Hepatocyte (in vitro differentiated cells): Measurements from ENCODE around the gene PDE4D. TPM values are rescaled to one million over a fixed set of nuclear protein-coding genes. Genes with fewer than 3 reads are reported as not detected.

Source experiments
- DNase-seq: peaks from one replicate; pipeline ENCODE4 v3.0.0-alpha.2; 2016; ENCODE audit warnings: low spot score
- H2AFZ ChIP-seq: fragments of 200-600 bp; sonication (generic); 2 replicates; pipeline ENCODE4 v1.6.0; 2016; ENCODE audit warnings: antibody characterized with exemption, mild to moderate bottlenecking
- H3K27ac ChIP-seq: fragments of 200-600 bp; sonication (generic); 2 replicates; pipeline ENCODE4 v1.5.1; 2016; ENCODE audit warnings: mild to moderate bottlenecking
- H3K27me3 ChIP-seq: fragments of 200-600 bp; sonication (generic); 2 replicates; pipeline ENCODE4 v1.6.1; 2016
- H3K36me3 ChIP-seq: fragments of 200-600 bp; sonication (generic); replicated peaks from 2 replicates; pipeline ENCODE4 v1.5.1; 2016; ENCODE audit warnings: low read depth; ENCODE audit not compliant: insufficient read depth
- H3K4me1 ChIP-seq: fragments of 200-600 bp; sonication (generic); 2 replicates; pipeline ENCODE4 v1.5.1; 2016; ENCODE audit warnings: mild to moderate bottlenecking, moderate library complexity; ENCODE audit not compliant: insufficient read depth
- H3K4me2 ChIP-seq: fragments of 200-600 bp; sonication (generic); 2 replicates; pipeline ENCODE4 v1.6.0; 2016
- H3K4me3 ChIP-seq: fragments of 200-600 bp; sonication (generic); 2 replicates; pipeline ENCODE4 v1.5.1; 2016; ENCODE audit warnings: mild to moderate bottlenecking
- H3K79me2 ChIP-seq: fragments of 200-600 bp; sonication (generic); 2 replicates; pipeline ENCODE4 v1.6.0; 2017; ENCODE audit warnings: mild to moderate bottlenecking
- H3K9me2 ChIP-seq: fragments of 200-600 bp; sonication (generic); replicated peaks from 2 replicates; pipeline ENCODE4 v1.6.0; 2017; ENCODE audit warnings: mild to moderate bottlenecking; ENCODE audit not compliant: insufficient read depth
- H3K9me3 ChIP-seq: fragments of 200-600 bp; sonication (generic); 2 replicates; pipeline ENCODE4 v1.5.1; 2016; ENCODE audit warnings: low read depth, mild to moderate bottlenecking
- H4K20me1 ChIP-seq: fragments of 200-600 bp; sonication (generic); 2 replicates; pipeline ENCODE4 v1.6.0; 2016; ENCODE audit warnings: mild to moderate bottlenecking; ENCODE audit not compliant: insufficient read depth, poor library complexity, severe bottlenecking
- EZH2 ChIP-seq: fragments of 200-600 bp; sonication (generic); IDR thresholded peaks from 2 replicates; pipeline ENCODE4 v1.6.1; 2016; ENCODE audit warnings: antibody characterized with exemption, mild to moderate bottlenecking, borderline replicate concordance
- EZH2phosphoT487 ChIP-seq: fragments of 200-600 bp; sonication (generic); IDR thresholded peaks from one replicate; pipeline ENCODE4 v1.6.1; 2018; ENCODE audit warnings: antibody characterized with exemption, mild to moderate bottlenecking, low read depth, moderate library complexity; ENCODE audit not compliant: unreplicated experiment, severe bottlenecking
- WGBS: methylation state at CpG from one replicate; pipeline ENCODE4 v1.1.6; 2016; ENCODE audit warnings: low lambda C conversion rate; ENCODE audit errors: missing lambda C conversion rate; 5-methylcytosine and 5-hydroxymethylcytosine counted together
- polyA plus RNA-seq: library from polyadenylated mRNA; unstranded; fragments of >200 nt; fragmentation: Nextera tagmentation; extraction: Ambion mirVana; gene quantifications from 2 replicates; pipeline ENCODE4 v1.2.1, GENCODE V29; 2016
- total RNA-seq: library from RNA; depleted of rRNA; stranded (reverse); fragments of >200 nt; gene quantifications from 2 replicates; pipeline ENCODE4 v1.2.3, GENCODE V29; 2014
- TF ChIP-seq, protein P1 (sequence below): fragments of 200-600 bp; sonication (generic); IDR thresholded peaks from 2 replicates; pipeline ENCODE4 v1.5.1; 2016; ENCODE audit warnings: antibody characterized with exemption, mild to moderate bottlenecking; ENCODE audit not compliant: poor library complexity

PDE4D gene
- total and polyA plus RNA-seq, 2 experiments from 2014 or later: 14.5 to 45.2 TPM

DNA sequence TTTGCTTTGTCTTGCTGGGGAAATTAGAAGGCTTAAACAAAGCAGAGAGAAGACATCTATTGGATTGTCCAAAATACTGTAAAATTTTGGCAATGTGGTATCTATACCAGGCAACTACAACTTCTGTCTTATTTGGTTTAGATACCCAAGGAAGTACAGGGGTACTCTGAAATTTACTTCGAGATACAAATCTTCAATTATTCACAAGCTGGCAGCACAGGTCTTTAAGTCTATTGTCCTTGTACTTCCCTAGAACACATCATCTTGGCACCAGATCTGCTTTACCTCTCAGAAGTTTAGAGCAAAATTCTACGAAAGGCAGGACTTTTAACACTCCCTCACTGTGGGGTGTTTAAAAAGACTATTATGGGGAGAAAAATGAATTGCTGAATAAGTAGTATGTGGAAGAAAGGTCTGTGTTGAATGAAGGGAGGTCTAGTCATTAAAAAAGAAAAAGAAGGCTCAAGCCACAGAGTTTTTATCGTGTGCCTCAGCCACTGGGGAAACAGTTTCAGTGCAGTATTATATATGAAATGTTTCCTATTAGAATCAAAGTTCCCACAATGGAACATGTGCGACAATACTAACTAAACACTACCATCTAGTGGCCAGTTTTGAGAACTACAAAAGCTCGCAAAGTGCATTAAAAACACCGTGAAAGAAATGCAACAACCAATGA is 93.7 kb downstream of the PDE4D start:
- Histone ChIP-seq H4K20me1 (no peaks in the 10 kb centered on the region), H3K79me2 (no peaks in the 10 kb centered on the region), H3K27ac (peak overlapping the region; percentile 43), H3K4me3 (no peak overlapping the region), H3K9me3 (no peaks in the 10 kb centered on the region), H2AFZ (no peak overlapping the region), H3K4me2 (peak overlapping the region; percentile 60), H3K9me2 (no peaks in the 10 kb centered on the region), H3K36me3 (no peaks in the 10 kb centered on the region), H3K4me1 (peaks cover 11% of the 10 kb centered on the region), H3K27me3 (no peaks in the 10 kb centered on the region)
- TF ChIP-seq EZH2phosphoT487: no peak
- no peak for TF ChIP-seq EZH2
- TF ChIP-seq, protein P1, sequence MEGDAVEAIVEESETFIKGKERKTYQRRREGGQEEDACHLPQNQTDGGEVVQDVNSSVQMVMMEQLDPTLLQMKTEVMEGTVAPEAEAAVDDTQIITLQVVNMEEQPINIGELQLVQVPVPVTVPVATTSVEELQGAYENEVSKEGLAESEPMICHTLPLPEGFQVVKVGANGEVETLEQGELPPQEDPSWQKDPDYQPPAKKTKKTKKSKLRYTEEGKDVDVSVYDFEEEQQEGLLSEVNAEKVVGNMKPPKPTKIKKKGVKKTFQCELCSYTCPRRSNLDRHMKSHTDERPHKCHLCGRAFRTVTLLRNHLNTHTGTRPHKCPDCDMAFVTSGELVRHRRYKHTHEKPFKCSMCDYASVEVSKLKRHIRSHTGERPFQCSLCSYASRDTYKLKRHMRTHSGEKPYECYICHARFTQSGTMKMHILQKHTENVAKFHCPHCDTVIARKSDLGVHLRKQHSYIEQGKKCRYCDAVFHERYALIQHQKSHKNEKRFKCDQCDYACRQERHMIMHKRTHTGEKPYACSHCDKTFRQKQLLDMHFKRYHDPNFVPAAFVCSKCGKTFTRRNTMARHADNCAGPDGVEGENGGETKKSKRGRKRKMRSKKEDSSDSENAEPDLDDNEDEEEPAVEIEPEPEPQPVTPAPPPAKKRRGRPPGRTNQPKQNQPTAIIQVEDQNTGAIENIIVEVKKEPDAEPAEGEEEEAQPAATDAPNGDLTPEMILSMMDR: peak; percentile 86
- WGBS: 25% methylated on average over 6 of the region's 6 CpGs
- DNase-seq: peak; percentile 65

DNA sequence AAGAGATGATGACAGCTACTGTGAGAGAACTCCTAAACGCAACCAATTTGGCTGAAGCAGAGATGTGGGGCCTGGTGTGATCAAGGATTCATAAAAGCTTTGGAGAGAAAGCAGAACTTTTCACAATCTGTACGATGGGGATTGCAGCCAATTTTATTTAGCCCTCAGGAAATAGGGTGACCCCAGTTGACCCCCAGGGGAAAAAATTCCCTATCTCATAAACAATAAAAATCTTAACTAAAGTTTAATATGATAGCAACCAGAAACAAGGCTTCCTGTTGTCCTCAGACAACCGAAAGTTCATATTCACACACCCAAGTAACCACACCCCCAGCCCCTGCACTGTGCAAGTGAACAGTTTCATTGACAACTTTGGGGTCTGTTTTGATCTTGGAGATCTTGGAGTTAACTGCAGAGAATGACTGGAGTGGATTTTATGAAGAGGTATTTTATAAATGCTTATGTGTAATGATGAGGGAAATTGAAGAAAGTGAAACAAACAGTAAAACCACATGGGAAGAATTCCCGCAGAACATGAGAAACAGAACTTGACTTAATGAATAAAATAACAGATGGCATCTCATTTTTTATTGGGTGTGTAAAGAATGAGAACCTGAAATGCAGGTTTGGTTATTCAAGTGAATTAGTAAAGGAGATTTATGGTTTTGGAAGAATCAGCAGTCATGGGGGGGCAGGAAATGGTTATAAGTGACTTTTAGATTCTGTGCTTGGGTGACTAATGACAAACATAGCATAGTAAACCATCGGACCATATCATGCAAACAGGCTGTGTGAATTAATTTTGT is 94.5 kb downstream of the PDE4D start:
- 43% methylated on average over 5 of the region's 5 CpGs for WGBS
- Histone ChIP-seq H3K27me3 (no peaks in the 10 kb centered on the region), H3K36me3 (no peaks in the 10 kb centered on the region), H3K4me1 (peaks cover 11% of the 10 kb centered on the region), H3K27ac (peak overlapping the region; percentile 43), H3K9me2 (no peaks in the 10 kb centered on the region), H3K4me3 (no peak overlapping the region), H3K4me2 (peak overlapping the region; percentile 60), H3K9me3 (no peaks in the 10 kb centered on the region), H3K79me2 (no peaks in the 10 kb centered on the region), H2AFZ (no peak overlapping the region), H4K20me1 (no peaks in the 10 kb centered on the region)
- TF ChIP-seq EZH2phosphoT487 (no peak), EZH2 (no peak)
- TF ChIP-seq, protein P1: no peak
- DNase-seq: peak; percentile 29

DNA sequence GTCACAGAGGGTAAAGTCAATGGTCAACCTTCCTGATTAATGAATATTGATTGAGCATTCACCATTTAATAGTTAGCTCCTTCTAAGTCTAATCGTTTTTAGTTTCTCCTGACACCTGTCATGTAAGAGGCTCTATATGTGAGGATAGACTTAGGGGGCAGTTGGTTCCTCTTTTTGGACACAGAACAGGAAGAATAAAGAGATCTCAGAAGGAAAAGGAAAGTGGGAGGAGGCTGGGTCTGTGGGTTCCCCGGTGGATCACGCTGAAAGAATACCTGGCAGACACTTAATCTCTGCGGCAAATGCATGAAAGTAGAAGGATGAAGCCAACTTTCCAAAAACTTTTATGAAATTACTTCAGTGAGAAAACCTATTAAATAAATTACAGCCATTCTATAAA is 98.4 kb downstream of the PDE4D start:
- H3K4me2 ChIP-seq: no peak overlapping the region
- H3K9me3 ChIP-seq: no peaks in the 10 kb centered on the region
- no peaks in the 10 kb centered on the region for H3K79me2 ChIP-seq
- DNase-seq: no peak
- H3K36me3 ChIP-seq: no peaks in the 10 kb centered on the region
- H3K4me1 ChIP-seq: peaks cover 16% of the 10 kb centered on the region
- H3K9me2 ChIP-seq: no peaks in the 10 kb centered on the region
- 89% methylated on average over 4 of the region's 4 CpGs for WGBS
- no peaks in the 10 kb centered on the region for H3K27me3 ChIP-seq
- no peak overlapping the region for H3K4me3 ChIP-seq
- no peak overlapping the region for H2AFZ ChIP-seq
- no peak overlapping the region for H3K27ac ChIP-seq
- no peaks in the 10 kb centered on the region for H4K20me1 ChIP-seq
- TF ChIP-seq EZH2: no peak
- TF ChIP-seq, protein P1: no peak
- no peak for TF ChIP-seq EZH2phosphoT487
